Activated CD4-positive, alpha-beta T cell treated with anti-CD3 and anti-CD28 coated beads, Interleukin-2, amount 50 U/mL, for 24 hours (primary cell): Measurements from ENCODE around the gene SLC25A26.

Experiments used
- DNase-seq, 2 donors: peaks; one replicate each; pipeline ENCODE4 v3.0.0-alpha.2; 2020; ENCODE audit warnings: low read depth in 1 of 2, low spot score in 1 of 2

The SLC25A26 gene

GRCh38 chr3:66317750-66318376 is 97.1 kb downstream of the SLC25A26 start:
- DNase-seq, result no peak

DNA sequence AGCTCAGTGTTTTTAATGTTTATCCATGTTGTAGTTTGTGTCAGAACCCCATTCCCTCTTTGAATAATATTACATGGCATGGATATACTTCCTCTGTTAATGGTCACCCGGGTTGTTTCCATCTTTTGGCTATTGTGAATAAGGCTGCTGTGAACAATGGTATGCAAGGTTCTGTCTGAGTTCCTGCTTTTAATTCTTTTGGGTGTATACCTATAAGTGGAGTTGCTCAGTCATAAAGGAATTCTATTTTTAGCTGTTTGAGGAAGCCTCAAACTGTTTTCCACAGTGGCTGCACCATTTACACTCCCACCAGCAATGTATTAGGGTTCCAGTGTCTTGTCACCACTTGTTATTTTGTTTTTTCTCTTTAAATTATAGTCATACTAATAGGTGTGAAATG is 99.6 kb downstream of the SLC25A26 start:
- DNase-seq, result no peak

DNA sequence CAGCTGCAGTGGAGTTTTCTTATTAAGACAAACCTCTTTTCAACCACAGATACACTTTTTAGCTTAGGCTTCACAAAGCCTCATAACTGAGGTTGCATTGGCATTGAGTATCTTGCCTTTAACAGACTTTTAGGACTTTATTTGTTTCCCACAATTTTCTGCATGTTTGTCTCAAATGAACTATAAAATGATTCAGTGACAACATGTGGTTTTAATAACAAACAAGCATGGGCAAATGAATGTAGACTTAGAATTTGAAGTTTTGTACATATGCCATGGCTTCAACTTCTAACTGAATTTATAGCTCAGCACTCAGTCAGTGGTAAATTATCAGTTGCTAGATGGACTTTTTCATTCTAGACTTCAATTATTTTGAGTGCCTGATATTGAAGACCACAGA is 101.6 kb downstream of the SLC25A26 start:
- DNase-seq, result no peak

DNA sequence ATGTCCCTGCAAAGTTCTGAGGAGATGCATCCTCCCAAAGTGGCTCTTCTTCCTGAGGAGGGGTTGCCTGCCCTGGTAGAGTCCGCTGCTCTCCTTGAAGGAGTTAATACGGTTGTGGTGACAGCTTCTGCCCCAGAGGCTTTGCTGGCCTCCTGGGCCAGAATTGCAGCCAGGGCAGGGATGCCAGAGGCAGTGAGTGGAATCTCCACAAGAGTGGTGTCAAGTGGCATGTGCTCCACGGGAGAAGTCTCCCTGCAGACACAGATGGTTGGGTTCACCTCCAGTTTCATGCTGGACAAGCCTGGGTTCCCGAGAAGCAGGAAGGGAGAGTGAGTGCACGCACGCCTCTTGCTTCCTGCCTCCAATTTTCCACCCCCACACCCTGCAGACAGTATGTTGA is 105.5 kb downstream of the SLC25A26 start:
- no peak for DNase-seq

GRCh38 chr3:66335671-66336070 is 114.9 kb downstream of the SLC25A26 start:
- DNase-seq, result no peak

- no peak for DNase-seq
Observed at GRCh38 chr3:66336333-66336766, 115.5 kb downstream of the SLC25A26 start.

DNA sequence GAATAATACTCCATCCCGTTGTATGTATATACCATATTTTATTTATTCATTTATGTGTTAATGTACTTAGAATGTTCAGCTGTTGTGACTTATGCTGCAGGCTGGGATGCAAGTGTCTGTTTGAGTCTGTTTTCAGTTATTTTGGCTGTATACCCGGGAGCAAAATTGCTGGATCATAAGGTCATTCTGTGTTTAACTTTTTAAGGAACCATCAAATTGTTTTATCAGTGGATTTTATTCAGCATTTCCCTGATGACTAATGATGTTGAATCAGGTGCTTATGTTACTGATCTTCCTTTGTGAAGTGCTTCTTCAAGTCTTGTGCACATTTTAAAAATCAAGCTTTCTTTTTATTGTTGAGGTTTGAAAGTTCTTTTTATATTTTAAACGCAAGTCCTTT is 118.1 kb downstream of the SLC25A26 start:
- DNase-seq, result no peak

GRCh38 chr3:66342717-66343356 is 122.0 kb downstream of the SLC25A26 start:
- DNase-seq, result no peak

- no peak for DNase-seq
Observed at GRCh38 chr3:66344391-66344811, 123.6 kb downstream of the SLC25A26 start.

- DNase-seq, result no peak
Observed at GRCh38 chr3:66344848-66345578, 124.2 kb downstream of the SLC25A26 start.

DNA sequence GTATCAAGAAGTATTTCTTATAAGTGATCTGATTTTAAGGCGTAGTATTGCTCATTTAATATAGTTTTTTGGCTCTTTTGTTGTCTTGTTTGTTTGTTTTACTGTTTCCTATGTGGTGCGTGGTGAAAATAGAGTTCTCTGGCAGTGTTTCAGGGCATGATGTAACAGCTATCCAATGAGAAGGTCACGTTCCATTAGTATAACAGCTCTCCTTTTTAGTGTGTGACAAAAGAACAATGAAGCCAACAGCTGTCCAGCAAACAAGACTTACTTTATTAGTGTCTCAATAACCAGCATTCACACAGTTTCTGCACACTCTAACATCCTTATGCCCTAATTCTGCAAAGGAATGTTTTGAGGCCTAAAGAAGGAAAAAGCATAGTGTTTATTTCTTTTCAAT is 127.9 kb downstream of the SLC25A26 start:
- DNase-seq, result no peak

GRCh38 chr3:66350601-66351000 is 129.8 kb downstream of the SLC25A26 start:
- DNase-seq, result no peak

- no peak for DNase-seq
Observed at GRCh38 chr3:66353039-66353438, 132.2 kb downstream of the SLC25A26 start.

GRCh38 chr3:66353530-66353929 is 132.7 kb downstream of the SLC25A26 start:
- DNase-seq, result no peak

- DNase-seq, result no peak
Observed at GRCh38 chr3:66354001-66354400, 133.2 kb downstream of the SLC25A26 start.

- DNase-seq, result no peak
Observed at GRCh38 chr3:66355394-66355793, 134.6 kb downstream of the SLC25A26 start.

GRCh38 chr3:66355997-66356396 is 135.2 kb downstream of the SLC25A26 start:
- DNase-seq, result no peak

- DNase-seq, result no peak
Observed at GRCh38 chr3:66361356-66361755, 140.6 kb downstream of the SLC25A26 start.

DNA sequence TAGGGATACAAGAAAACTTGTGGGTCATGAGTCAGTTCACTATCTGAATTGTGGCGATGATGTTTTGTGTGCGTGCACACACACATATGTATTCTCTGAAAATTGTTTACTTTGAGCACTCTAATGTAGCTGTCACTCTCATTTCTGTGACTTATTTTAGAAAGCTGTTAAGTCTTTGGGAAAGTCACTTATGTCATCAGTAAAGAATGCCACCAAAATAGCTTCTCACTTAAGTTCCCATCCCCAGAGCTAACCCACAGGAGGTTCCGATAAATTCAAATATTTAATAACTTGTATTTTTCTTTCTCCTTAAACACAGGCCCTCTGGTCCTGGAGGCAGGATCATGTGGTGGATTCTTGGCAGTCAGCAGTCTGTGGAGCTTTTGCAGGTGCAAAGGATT is 141.7 kb downstream of the SLC25A26 start:
- no peak for DNase-seq

DNA sequence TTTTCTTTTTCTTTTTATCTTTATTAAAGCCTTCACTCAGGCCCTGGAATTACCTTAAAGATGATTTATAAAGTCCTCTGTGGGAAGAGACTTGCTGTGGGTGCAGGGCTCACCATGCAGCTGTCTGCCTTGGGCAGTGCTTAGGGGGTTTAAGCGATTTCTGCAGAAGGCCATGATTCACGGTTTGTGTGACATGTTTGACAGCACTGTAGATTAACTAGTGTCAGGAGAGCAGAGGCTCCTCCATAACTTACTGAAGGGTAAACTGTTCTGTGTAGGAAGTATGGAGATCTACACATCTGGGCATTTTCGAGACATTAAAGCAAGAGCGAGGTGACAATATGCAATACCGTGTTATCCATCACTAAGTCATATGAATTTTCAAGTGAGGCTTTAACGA is 142.3 kb downstream of the SLC25A26 start:
- no peak for DNase-seq

- DNase-seq, result no peak
Observed at GRCh38 chr3:66365080-66365479, 144.3 kb downstream of the SLC25A26 start.

GRCh38 chr3:66366747-66367146 is 145.9 kb downstream of the SLC25A26 start:
- no peak for DNase-seq
